Limb (tissue), 2 donors: Measurements from ENCODE around the gene PTOV1.

ENCODE experiments used
- DNase-seq, 2 donors: peaks; one replicate each; pipeline ENCODE4 v3.0.0-alpha.2; 2016; ENCODE audit errors: extremely low spot score in 2 of 2

Gene PTOV1

GRCh38 chr19:49858088-49858985, 7.4 kb downstream of the PTOV1 start:
- DNase-seq: no peak

- DNase-seq: no peak
Observed at GRCh38 chr19:49859682-49860335, 8.8 kb downstream of the PTOV1 start.

GRCh38 chr19:49860336-49861102, 9.6 kb downstream of the PTOV1 start:
- peak in 1 of 2 donors; percentile 52 for DNase-seq

GRCh38 chr19:49861107-49861506, 10.1 kb downstream of the PTOV1 start:
- peak in 1 of 2 donors; percentile 72 for DNase-seq

- no peak for DNase-seq
Observed at GRCh38 chr19:49861541-49862378, 10.8 kb downstream of the PTOV1 start.

GRCh38 chr19:49862391-49863253, 11.7 kb downstream of the PTOV1 start:
- DNase-seq: no peak

- DNase-seq: no peak
Observed at GRCh38 chr19:49863254-49863934, 12.4 kb downstream of the PTOV1 start.

GRCh38 chr19:49863935-49864320, 13.0 kb downstream of the PTOV1 start:
- DNase-seq: no peak

- no peak for DNase-seq
Observed at GRCh38 chr19:49864890-49865289, 13.9 kb downstream of the PTOV1 start.

- DNase-seq: peak; percentile 92 to 95
Observed at GRCh38 chr19:49866933-49867782, 16.2 kb downstream of the PTOV1 start, which contains the start of gene PNKP. PNKP (minus strand) TSS chr19:49867576; CDS start chr19:49867204, 372 bp downstream.

GRCh38 chr19:49869009-49869483, 18.1 kb downstream of the PTOV1 start:
- DNase-seq: no peak

- peak; percentile 98 to 100 for DNase-seq
Observed at GRCh38 chr19:49869484-49870308, 18.7 kb downstream of the PTOV1 start.

GRCh38 chr19:49870309-49870901, 19.4 kb downstream of the PTOV1 start:
- DNase-seq: peak in 1 of 2 donors; percentile 39

- no peak for DNase-seq
Observed at GRCh38 chr19:49871349-49871985, 20.5 kb downstream of the PTOV1 start.

GRCh38 chr19:49872245-49873128, 21.5 kb downstream of the PTOV1 start:
- DNase-seq: no peak

GRCh38 chr19:49873129-49873521, 22.2 kb downstream of the PTOV1 start:
- no peak for DNase-seq
